Activated CD8-positive, alpha-beta memory T cell treated with anti-CD3 and anti-CD28 coated beads, Interleukin-2, amount 50 U/mL, for 1 hour (primary cell): ENCODE results near the gene CUX1.
A peak's percentile ranks its signal among the peaks of the same experiment; 100 is the strongest.
"Not testable (repeated sequence)": the region's sequence is repeated elsewhere in the genome, so short reads cannot be mapped to it uniquely, and the experiment has no call there.

Source experiments
- DNase-seq: peaks from one replicate; pipeline ENCODE4 v3.0.0-alpha.2; 2020; ENCODE audit errors: extremely low read depth

CUX1 gene

DNA sequence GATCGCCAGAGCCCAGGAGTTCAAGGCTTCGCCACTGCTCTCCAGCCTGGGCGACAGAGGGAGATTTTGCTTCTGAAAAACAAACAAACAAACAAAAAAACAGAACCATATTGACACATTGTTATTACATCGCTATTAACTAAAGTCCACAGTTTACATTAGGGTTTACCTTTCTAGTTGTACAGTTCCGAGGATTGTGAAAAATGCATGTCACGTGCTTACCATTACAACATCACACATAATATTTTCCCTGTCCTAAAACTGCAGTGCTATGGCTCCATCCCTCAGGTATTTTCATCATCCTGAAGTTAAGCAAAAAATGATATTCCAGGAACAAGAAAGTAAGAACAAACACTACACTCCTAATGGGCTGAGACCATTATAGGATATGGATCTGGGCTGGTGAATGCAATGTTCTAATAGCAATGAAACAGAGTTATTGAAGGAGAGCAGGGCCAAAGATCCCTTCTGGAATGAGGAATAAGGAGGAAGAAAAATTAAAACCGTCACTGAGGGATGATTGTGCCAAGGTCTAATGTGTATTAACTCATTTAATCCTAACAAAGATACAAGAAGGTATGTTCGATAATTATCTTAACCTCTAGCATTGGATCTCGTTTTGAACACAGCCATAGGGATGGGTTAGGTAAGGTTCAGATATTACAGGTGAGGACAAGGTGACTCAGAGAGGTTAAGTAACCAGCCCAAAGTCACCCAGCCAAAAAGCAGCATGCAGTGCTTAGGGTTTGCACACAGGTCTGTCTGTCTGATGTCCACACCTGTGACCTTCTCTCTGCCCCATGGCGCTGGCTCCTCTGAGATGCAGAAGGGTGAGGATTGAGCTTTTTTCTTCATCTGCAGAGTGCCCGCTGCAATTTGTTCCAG lies 14.0 kb upstream of the CUX1 start:
- no peak for DNase-seq

DNA sequence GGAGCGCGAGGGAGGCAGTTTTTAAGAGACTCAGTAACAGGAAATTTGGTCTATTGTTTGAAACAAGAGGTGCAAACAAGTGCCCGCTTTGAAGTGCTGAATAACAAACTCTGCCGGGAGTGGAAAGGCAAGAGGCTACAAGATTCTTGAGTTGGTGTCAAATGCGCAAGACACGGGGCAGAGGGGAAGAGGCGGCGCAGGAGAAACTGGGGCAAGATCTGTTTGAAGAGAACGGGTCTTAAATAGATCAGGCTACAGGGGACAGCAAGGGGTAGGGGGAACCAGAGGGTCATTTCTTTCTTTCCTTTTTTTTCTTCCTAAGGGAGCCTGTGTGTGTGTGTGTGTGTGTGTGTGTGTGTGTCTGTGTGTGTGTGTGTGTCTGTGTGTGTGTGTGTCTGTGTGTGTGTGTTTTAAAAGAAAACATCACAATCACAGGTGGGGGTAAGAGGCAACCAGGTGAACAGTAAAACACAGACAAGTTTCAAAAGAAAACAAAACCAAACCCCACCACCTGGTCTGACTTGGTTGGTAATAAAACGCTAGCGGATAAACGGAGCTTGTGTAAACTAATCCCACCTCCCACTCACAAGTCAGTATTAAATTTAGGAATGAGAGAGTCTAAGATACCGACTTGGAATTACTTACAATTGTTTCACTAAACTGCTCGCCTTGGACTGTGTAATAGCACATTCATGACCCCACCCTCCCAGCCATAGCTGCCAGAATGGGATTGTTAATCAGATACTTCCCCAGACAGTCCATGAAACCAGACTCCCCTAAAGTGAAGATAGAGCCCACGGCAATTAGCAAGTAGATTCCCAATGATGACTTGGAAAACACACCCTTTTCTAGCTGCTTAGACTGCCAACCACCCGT lies 13.1 kb upstream of the CUX1 start:
- no peak for DNase-seq

DNA sequence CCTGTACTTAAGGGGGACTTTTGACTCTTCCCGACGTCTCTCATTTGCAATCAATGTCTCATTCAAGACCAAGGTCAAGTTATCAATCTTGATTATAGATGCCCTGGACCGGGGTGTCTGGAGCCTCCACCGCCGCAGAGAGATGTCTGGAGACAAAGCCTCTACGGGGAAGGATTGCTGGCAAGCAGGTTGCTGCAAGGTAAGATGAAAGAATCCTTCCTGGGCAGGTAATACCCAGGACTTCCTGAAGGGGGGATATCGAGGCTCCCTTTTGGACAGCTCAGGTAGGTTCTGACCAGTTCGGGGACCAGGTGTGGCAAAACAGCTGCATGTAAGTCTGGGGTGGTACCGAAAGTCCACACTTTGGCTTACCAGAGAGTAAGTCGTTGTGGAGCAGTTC lies 12.5 kb upstream of the CUX1 start:
- no peak for DNase-seq

DNA sequence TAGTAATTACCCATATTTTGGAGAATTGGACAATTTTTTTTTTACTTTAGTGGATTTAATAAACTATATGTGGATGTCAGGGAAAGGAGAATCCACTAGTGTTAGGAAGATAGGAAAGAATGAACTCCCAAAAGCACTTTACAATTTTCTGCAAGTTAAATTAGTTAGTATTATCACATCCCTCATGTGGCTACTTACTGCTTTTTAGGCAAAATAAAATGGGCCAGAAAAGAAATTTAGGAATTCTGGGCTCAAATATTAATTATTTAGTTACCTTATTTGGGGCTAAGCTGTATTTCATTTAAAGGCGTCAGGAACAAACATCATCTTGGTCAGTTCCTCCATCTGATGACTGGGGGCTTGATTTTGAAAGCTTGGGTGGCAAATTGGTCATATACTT lies 4.8 kb upstream of the CUX1 start:
- no peak for DNase-seq

DNA sequence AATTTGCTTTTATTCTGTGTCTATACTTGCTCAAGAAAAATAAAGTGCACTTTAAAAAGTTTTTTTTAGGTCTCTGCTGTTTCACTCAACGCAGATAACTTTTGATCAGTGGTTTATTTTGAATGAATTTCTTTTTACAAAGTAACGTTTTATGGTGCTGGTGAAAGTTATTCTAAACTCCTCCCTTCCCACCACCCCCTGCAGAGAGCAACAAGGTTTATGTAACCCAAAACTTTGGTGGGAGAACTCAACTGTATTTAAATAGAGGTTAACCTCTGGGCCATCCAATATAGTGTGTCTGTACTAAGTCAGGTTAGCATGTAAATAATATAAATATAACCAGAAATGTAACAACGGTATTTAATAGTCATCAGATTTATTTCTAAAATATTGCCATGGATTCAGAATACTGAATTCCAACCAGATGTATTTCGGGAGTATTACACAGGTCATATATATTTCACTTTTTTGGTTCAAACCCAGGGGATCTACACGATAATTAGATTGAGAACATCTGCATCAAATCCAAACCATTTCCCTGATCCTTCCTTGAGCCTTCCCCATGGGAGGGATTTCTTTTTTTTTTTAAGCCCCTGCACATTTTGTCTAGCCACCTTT lies 3.9 kb upstream of the CUX1 start:
- DNase-seq, result no peak

DNA sequence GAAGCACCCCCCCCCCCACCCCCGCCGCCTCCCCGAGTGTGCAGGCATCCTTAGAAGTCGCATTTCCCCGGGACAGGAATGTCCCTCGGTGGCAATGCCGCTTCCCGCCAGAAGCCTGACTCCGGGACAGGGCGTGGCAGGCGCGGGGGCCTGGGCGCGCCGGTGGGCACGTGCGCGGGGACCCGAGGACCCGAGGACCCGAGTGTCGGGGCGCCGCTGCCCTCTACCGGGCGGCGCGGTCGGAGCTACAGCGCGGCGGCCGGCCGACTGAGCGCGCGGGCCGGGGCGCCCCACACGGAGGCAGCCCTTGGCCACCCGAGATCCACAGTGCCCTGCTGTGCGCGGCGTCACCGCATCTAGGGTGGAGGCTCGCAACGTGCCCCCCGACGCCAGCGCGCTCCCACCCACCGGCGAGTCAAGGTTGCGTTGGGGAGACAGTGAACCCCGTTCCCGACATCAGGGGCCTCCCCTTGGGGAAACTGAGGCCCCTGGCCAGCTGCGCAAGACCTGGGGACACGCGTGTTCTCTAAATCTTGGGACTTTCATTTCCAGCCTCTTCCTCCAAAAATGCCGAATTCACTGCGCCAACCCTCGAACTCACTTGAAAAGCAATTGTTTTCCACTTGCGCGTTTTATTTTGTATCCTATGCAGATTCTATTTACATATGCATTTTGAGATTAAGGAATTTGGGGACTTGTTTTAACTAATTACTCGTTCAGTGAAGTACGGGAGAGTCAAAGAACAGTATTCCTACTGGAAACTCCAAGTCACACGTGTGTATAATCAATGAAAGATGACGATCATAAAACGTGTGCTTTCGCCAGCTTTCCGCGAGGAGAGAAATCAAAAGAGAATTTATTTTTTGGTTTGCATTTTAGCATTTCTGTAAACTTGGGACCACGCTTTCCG lies 3.1 kb upstream of the CUX1 start:
- no peak for DNase-seq

DNA sequence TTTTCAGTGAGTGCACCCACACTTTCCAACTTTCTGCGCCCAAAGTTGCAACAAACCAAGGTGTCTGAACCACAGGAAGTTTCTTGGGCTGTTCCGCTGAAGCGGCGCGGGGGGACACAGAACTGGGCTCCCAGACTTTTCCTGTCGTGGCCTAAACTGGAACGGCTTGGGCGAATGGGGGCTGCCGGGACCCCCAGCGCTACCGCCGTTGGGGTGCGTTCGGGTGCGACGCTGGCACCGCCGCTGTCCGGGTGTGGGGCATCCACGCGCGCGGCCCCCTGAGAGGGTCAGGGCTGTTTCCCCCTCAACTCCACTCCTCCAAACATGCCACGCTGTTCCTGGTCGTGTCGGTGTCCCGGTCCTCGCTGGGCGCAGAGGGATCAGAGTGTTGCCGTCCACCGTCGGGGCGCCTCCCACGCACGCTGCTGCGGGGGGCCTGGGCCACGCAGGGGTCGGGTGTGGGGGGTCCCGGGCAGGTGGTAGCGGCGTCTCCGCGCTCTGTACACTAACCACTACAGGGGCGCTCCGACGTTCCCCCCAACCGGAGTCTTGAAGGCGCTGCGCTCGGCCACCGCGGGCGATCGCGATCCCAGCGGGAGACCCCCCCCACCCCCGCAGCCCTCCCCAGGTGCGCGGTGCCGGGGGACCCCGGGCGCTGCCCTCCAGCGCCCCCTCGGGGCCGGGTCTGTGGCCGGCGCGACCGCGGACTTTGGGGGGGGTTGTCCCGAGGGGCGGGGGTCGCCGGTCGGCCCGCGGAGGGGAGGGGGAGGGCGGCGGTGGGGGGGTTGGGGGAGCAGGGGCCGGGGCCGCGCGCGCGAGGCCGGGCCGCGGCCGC lies 2.2 kb upstream of the CUX1 start:
- DNase-seq, result no peak

DNA sequence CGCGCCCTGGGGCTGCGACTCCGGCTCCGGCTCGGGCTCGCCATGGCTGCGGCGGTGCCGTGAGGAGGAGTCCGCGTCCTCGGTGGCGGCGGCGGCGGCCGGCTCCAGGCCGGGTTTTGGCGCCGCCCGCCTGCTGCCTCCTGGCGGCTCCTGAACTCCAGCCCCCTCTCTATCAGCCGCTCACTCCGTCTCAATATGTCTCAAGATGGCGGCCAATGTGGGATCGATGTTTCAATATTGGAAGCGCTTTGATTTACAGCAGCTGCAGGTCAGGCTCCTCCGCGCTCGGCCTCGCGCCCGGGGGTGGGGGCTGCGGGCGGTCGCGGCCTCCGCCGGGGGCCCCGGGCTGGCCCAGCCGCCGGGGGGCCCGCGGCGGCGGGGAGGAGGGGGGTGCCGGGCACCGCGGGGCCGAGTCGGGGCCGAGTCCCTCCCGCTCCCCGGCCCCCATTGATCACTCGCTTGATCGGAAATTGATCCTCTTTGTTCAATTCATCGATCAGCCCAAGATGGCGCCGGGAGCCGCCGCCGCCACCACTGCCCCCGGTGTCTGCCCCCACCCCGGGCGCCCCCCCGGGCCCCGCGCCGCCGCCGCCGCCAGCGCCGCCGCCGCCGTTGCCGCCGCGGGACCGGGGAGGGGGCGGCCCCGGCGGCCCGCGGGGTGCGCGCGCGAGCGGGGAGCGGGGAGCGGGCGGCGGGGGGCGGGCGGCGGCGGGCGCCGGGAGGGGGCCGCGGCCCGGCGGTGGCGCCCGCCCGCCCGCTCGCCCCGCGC lies 1.4 kb upstream of the CUX1 start:
- peak; percentile 29 for DNase-seq

DNA sequence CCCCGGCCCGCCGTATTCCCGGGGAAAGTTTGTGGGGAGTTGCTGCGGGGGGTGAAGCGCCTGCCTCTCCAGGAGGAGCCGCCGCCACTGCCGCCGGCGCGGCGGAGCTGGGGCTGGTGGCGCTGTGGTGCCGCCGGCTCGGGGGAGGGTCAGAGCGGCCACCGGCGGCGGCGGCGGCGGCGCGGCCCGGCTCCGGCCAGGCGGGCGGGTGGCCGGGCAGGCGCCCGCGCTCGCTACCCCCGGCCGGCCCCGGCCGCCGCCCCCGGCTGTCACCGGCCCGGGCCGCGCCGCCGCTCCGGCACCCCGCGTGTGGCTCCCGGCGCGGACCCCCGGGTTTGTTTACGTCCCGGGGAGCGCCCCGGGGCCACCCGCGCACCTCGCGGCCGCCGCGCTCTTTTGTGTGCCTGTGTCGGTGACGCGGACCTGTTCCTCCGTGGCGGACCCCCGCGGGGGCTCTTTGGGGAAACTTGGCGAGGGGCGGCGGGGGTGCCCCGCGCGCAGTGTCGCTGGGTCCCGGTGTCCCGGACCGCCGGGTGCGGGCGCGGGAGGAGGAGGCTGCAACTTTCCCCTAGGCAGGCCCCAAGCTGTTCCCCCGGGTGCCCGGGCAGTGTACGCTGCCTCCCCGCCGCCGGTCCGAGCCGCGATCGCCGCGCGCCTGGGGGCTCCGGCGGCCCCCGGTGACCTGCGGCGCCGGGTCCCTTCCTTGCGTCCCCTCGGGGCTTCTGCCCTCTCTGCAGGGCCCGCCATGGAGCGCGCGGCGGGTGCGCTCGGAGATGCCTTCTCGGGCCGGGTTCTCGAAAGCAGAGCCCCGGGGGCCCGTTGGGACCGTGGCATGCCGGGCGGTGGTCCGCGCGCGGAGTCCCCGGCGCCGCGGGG lies 593 bp upstream of the CUX1 start:
- DNase-seq, result no peak

DNA sequence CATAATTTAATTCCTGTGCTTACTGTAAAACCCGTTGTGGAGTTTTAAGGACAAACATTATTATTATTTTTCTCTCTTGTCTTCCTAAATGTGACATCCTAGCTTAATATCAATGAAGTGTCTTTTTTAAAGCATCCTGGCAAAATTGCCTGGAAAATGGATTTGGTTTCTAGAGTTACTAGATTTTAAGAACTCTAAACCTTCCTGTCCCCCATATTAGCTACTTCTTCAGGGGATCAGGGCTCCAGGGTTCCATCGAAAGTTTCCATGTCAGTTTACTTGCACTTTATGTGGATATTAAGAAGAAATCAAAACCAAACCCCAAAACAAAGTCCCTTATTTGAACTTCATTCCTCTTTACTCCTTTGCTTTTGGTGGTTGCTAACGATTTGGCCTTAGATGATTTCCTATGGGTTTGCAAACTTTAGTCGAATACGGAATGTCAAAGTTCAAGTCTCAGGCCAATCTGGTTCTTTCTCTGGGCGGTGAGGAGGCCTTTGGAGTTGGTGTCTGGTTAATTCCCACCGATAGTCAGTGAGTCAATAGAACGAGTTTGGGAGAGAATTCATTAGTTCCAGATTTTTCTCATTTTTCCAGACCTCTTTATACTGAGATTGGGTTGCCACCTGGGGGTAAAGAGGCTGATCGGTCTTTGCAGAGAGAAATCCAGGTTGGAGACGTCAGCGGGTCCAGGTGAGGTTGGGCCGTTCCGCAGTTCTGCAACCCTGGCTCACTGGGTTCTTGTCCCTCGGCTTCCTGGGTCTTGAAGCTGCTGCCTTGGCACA lies 1.1 kb downstream of the CUX1 start:
- no peak for DNase-seq

DNA sequence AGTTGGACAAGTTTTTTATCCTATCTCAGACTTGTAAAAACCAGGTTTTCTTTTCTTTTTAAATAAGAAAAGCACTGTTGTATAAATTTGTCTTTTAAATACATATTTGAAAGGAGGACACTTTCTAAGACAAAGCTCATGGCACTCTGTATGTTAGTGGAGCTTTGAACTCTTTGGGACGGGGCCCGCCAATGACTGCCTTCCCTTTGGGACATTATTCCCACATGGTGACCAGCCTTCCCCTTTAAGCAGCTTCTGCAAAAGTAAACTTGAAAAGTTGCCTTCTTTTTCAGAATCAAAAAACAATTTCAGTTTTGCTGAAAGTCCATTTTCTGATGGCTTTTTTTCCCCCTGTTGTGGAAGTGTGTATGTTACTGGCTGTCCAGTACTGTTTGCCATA lies 1.8 kb downstream of the CUX1 start:
- DNase-seq, result no peak

DNA sequence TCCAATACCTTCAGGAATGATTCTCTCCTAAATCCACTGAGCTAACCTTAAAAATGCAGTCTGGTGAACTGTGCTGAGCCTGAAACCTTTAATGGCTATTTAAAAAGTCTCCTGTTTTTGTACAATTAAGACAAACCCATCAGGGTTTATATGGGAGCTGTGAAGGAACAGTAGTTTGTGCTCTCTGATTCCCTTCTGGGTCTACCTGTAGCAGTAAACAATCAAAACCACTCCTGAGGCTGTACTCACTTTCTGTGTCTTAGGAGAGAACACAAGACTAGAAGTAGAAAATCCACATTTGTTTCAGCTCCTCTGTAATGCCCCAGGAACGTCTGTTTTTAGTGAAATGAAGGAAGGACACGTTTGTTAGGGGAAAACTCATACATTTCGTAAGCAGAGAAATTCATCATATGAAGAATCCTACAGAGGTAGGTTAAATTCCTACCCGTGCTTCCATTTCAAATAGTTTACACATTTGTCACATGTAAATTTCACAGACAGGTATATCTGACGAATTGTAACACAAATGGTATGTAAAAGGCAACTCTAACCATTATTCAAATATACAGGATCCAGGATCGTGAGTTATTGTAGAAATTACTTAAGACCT lies 2.6 kb downstream of the CUX1 start:
- no peak for DNase-seq

DNA sequence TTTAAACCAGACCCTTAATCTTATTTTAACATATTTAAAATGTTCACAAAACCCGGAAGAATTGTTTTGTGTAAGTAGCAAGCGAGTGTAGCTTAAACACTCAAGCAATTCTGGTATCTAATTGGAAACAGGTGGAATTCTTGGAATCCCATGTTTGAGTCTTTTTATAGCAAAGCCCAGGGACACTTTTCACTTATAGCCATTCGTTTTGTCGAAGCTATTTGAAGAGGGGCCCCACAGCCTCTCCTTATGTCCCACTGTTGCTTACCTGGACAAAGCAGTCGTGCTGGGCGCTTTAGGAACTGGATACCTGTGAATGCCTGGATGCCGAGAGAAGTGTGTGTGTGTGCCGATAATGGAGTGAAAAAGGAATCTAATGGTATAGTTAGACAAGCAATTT lies 3.3 kb downstream of the CUX1 start:
- DNase-seq, result no peak

DNA sequence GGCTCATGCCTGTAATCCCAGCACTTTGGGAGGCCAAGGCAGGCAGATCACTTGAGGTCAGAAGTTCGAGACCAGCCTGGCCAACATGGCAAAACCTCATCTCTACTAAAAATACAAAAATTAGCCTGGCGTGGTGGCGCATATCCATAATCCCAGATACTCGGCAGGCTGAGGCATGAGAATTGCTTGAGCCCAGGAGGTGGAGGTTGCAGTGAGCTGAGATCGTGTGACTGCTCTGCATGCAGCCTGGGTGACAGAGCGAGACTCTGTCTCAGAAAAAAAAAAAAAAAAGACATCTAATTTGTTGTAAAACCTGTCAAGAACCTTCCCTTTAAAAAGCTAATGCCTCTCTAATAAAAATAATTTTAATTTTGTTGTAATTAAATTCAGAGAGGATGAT lies 5.2 kb downstream of the CUX1 start:
- DNase-seq, result not testable (repeated sequence)

DNA sequence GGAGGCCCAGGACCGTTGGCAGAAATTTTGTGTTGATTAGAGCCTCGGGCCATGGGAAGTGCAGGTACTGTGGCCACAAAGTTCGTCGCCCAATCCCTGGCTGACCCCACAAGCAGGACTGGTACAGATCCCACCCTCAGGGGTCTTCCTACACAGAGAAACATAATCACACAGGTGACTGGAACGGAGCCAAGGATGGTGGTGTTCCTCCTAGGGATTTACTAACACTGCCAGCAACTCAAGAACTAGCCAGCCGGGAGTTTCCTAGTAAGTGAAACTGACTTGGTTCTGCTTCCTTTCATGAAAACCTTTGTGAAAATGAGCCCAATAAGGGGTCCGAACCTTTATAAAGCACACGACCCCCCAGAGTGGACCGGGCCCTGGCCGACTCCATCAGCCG lies 5.7 kb downstream of the CUX1 start:
- DNase-seq, result no peak

DNA sequence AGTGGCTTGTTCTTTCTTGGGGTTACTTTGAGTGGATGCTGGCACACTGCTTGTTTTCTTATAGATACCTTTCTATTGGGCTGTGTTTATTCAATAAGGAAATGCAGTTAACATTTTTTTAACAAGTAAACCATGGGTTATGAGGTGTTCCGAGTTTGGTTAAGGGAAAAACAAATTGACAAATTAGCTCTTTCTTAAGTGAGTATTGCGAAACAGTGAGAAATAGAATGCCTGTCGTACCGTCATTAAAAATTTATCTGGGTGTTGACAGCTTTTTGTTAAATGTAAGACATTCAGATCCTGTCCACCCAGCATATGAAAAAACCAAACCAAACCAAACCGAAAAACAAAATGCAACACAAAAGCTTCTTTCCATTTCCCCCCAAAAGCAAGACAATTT lies 6.2 kb downstream of the CUX1 start:
- no peak for DNase-seq

DNA sequence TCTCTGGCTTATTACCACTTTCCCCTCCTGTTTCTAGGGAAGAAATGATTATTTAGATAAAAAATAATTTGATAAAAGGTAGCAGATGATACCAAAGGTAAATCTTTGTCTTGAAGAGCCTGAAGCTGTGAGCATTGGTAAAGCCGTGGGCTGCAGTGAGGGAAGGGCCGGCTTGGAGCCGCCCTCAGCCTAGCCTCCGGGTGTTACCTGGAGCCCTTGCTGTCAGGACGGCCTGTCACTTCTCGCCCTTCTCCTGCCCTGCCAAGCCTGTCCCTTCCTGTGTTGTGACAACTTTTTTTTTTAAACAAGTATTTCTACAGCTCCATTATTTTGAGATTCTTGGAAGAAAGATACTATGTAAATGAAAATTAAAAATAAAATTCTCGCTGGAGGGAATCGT lies 7.0 kb downstream of the CUX1 start:
- no peak for DNase-seq
